ENCODE measurements around the gene TAF4B.

Gene TAF4B

GRCh38 chr18:26207937-26208336, 18.3 kb upstream of the TAF4B start:
- no peak for TF ChIP-seq EZH2phosphoT487 (conservative IDR thresholded peaks at IDR 0.05; ENCODE audit: low read length)
- TF ChIP-seq CTCF (IDR thresholded peaks at IDR 0.05; ENCODE audit: insufficient read depth, low read length, poor library complexity, severe bottlenecking) = no peak
- Histone ChIP-seq H3K4me2 (ENCODE audit: low read depth, low read length, poor library complexity, severe bottlenecking) (no peak overlapping the region), H3K27me3 (ENCODE audit: low read length) (no peaks in the 10 kb centered on the region), H3K4me3 (ENCODE audit: insufficient read depth, low read length, poor library complexity, severe bottlenecking) (no peak overlapping the region), H3F3A (ENCODE audit: insufficient read depth) (no peaks in the 10 kb centered on the region), H3K27ac (ENCODE audit: low read depth, low read length) (no peak overlapping the region), H3K9me3 (ENCODE audit: insufficient read depth, low read length) (no peaks in the 10 kb centered on the region), H2AFZ (ENCODE audit: low read depth, low read length, severe bottlenecking) (no peak overlapping the region), H4K20me1 (ENCODE audit: low read depth, low read length) (no peaks in the 10 kb centered on the region), H3K36me3 (ENCODE audit: low read length) (no peaks in the 10 kb centered on the region), H3K9me2 (replicated peaks; ENCODE audit: insufficient read depth, low read length) (no peaks in the 10 kb centered on the region), H3K79me2 (ENCODE audit: insufficient read depth, low read length) (no peaks in the 10 kb centered on the region), H3K9ac (ENCODE audit: low read length) (no peak overlapping the region)

GRCh38 chr18:26208977-26209376, 17.3 kb upstream of the TAF4B start:
- H3K36me3 ChIP-seq (ENCODE audit: low read length) = no peaks in the 10 kb centered on the region
- no peak overlapping the region for H3K4me3 ChIP-seq (ENCODE audit: insufficient read depth, low read length, poor library complexity, severe bottlenecking)
- no peaks in the 10 kb centered on the region for H4K20me1 ChIP-seq (ENCODE audit: low read depth, low read length)
- H2AFZ ChIP-seq (ENCODE audit: low read depth, low read length, severe bottlenecking) = no peak overlapping the region
- H3K4me2 ChIP-seq (ENCODE audit: low read depth, low read length, poor library complexity, severe bottlenecking) = no peak overlapping the region
- H3K9me2 ChIP-seq (replicated peaks; ENCODE audit: insufficient read depth, low read length) = no peaks in the 10 kb centered on the region
- H3K9me3 ChIP-seq (ENCODE audit: insufficient read depth, low read length) = no peaks in the 10 kb centered on the region
- H3F3A ChIP-seq (ENCODE audit: insufficient read depth) = no peaks in the 10 kb centered on the region
- no peak overlapping the region for H3K9ac ChIP-seq (ENCODE audit: low read length)
- H3K27ac ChIP-seq (ENCODE audit: low read depth, low read length) = no peak overlapping the region
- TF ChIP-seq EZH2phosphoT487 (conservative IDR thresholded peaks at IDR 0.05; ENCODE audit: low read length) (no peak), CTCF (IDR thresholded peaks at IDR 0.05; ENCODE audit: insufficient read depth, low read length, poor library complexity, severe bottlenecking) (no peak)
- H3K27me3 ChIP-seq (ENCODE audit: low read length) = no peaks in the 10 kb centered on the region
- no peaks in the 10 kb centered on the region for H3K79me2 ChIP-seq (ENCODE audit: insufficient read depth, low read length)

GRCh38 chr18:26210147-26210546, 16.1 kb upstream of the TAF4B start:
- TF ChIP-seq CTCF (IDR thresholded peaks at IDR 0.05; ENCODE audit: insufficient read depth, low read length, poor library complexity, severe bottlenecking) = no peak
- no peak for TF ChIP-seq EZH2phosphoT487 (conservative IDR thresholded peaks at IDR 0.05; ENCODE audit: low read length)
- Histone ChIP-seq H3K36me3 (ENCODE audit: low read length) (no peaks in the 10 kb centered on the region), H3F3A (ENCODE audit: insufficient read depth) (no peaks in the 10 kb centered on the region), H3K9ac (ENCODE audit: low read length) (no peak overlapping the region), H3K4me3 (ENCODE audit: insufficient read depth, low read length, poor library complexity, severe bottlenecking) (no peak overlapping the region), H4K20me1 (ENCODE audit: low read depth, low read length) (no peaks in the 10 kb centered on the region), H3K27me3 (ENCODE audit: low read length) (no peaks in the 10 kb centered on the region), H3K4me2 (ENCODE audit: low read depth, low read length, poor library complexity, severe bottlenecking) (no peak overlapping the region), H2AFZ (ENCODE audit: low read depth, low read length, severe bottlenecking) (no peak overlapping the region), H3K79me2 (ENCODE audit: insufficient read depth, low read length) (no peaks in the 10 kb centered on the region), H3K27ac (ENCODE audit: low read depth, low read length) (no peak overlapping the region), H3K9me3 (ENCODE audit: insufficient read depth, low read length) (no peaks in the 10 kb centered on the region), H3K9me2 (replicated peaks; ENCODE audit: insufficient read depth, low read length) (no peaks in the 10 kb centered on the region)

All from SU-DHL-6 (cell line).